Neural progenitor cell (in vitro differentiated cells): ENCODE measurements around the gene IL16. TPM values are rescaled to one million over a fixed set of nuclear protein-coding genes. Genes with fewer than 3 reads are reported as not detected.

ENCODE experiments used
- DNase-seq: peaks from one replicate; pipeline ENCODE4 v3.0.0-alpha.2; 2016; ENCODE audit warnings: low spot score
- H2AFZ ChIP-seq: fragments of 200-600 bp; sonication (generic); replicated peaks from 2 replicates; pipeline ENCODE4 v1.6.1; 2016; ENCODE audit warnings: antibody characterized with exemption
- H3F3A ChIP-seq: fragments of 200-600 bp; sonication (generic); 2 replicates; pipeline ENCODE4 v1.6.1; 2016; ENCODE audit warnings: antibody characterized with exemption, low read depth
- H3K27ac ChIP-seq: fragments of 200-600 bp; sonication (generic); 2 replicates; pipeline ENCODE4 v1.5.1; 2016; ENCODE audit warnings: mild to moderate bottlenecking
- H3K27me3 ChIP-seq: fragments of 200-600 bp; sonication (generic); 2 replicates; pipeline ENCODE4 v1.6.1; 2016; ENCODE audit warnings: mild to moderate bottlenecking, moderate library complexity
- H3K36me3 ChIP-seq: fragments of 200-600 bp; sonication (generic); 2 replicates; pipeline ENCODE4 v1.5.1; 2016
- H3K4me1 ChIP-seq: fragments of 200-600 bp; sonication (generic); 2 replicates; pipeline ENCODE4 v1.6.1; 2016; ENCODE audit warnings: mixed run types
- H3K4me2 ChIP-seq: fragments of 200-600 bp; sonication (generic); 2 replicates; pipeline ENCODE4 v1.6.1; 2016
- H3K4me3 ChIP-seq: fragments of 200-600 bp; sonication (generic); 2 replicates; pipeline ENCODE4 v1.5.1; 2016
- H3K79me2 ChIP-seq: fragments of 200-600 bp; sonication (generic); 2 replicates; pipeline ENCODE4 v1.6.1; 2016; ENCODE audit warnings: low read depth
- H3K9ac ChIP-seq: fragments of 200-600 bp; sonication (generic); 2 replicates; pipeline ENCODE4 v1.6.1; 2016
- H3K9me3 ChIP-seq: fragments of 200-600 bp; sonication (generic); 2 replicates; pipeline ENCODE4 v1.5.1; 2016; ENCODE audit warnings: low read depth
- H4K20me1 ChIP-seq: fragments of 200-600 bp; sonication (generic); 2 replicates; pipeline ENCODE4 v1.6.1; 2016; ENCODE audit warnings: low read depth
- H3K27ac Mint-ChIP-seq: 3 replicates; pipeline ENCODE4 v1.8.0; 2021; ENCODE audit warnings: mixed read lengths
- H3K27me3 Mint-ChIP-seq: 2 replicates; pipeline ENCODE4 v1.8.0; 2022; ENCODE audit warnings: low read depth, mild to moderate bottlenecking, inconsistent platforms, moderate library complexity, mixed read lengths; ENCODE audit not compliant: insufficient read depth
- H3K36me3 Mint-ChIP-seq: 3 replicates; pipeline ENCODE4 v1.8.0; 2021; ENCODE audit warnings: mixed read lengths
- H3K4me1 Mint-ChIP-seq: 3 replicates; pipeline ENCODE4 v1.8.0; 2021; ENCODE audit warnings: mixed read lengths
- H3K4me3 Mint-ChIP-seq: 3 replicates; pipeline ENCODE4 v1.8.0; 2021; ENCODE audit warnings: mild to moderate bottlenecking, moderate library complexity, mixed read lengths
- H3K9me3 Mint-ChIP-seq: 3 replicates; pipeline ENCODE4 v1.8.0; 2020; ENCODE audit warnings: mixed read lengths
- EZH2 ChIP-seq: fragments of 200-600 bp; sonication (generic); IDR thresholded peaks from 2 replicates; pipeline ENCODE4 v1.6.1; 2017; ENCODE audit warnings: antibody characterized with exemption, mild to moderate bottlenecking, moderate library complexity
- EZH2phosphoT487 ChIP-seq: fragments of 200-600 bp; sonication (generic); IDR thresholded peaks from 2 replicates; pipeline ENCODE4 v1.6.1; 2017; ENCODE audit warnings: antibody characterized with exemption
- total RNA-seq: library from RNA; depleted of rRNA; stranded (reverse); fragments of >200 nt; gene quantifications from 2 replicates; pipeline ENCODE4 v1.2.3, GENCODE V29; 2015; ENCODE audit warnings: low replicate concordance
- TF ChIP-seq, protein P1 (sequence below): fragments of 200-600 bp; sonication (generic); IDR thresholded peaks from 2 replicates; pipeline ENCODE4 v1.5.1; 2017; ENCODE audit warnings: antibody characterized with exemption, mild to moderate bottlenecking

The IL16 gene
- total RNA-seq, 1 donor from 2014 or later, result not detected

DNA sequence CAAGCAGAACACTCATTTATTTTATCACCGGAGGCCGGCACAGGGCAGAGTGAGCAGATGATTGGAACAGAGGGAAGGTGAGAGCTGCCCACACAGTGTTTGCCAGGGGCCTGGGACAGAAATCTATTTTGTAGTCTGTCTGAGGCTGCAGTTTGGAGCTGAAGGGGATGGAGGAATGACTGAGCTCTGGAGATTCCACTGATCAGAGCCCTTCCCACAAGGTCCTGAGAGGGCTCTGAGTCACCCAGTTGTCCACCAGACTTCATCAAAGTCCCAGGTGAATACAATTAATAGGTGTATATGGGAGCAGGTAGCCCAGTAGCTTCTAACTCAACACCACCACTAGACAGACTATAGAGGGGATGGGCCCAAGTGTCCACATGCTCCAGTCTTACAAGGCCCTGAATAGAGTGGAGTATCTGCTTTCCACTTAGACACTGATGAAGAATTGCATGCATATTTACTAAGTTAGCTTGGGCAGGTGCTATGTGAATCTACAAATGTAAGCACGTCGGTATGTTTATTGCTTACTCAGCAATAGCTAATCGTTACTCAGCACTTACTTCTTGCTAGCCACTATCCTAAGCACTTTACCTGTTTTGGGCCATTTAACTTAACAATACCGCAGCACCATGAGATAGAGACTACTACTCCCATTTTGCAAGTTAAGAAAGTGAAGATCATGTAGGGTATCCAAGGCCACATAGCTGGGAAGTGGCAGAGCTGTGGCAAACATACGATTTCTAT is 130.0 kb downstream of the IL16 start:
- H3F3A ChIP-seq, result no peaks in the 10 kb centered on the region
- Mint-ChIP-seq H3K9me3 (no peaks in the 10 kb centered on the region), H3K4me3 (no peak overlapping the region), H3K36me3 (no peaks in the 10 kb centered on the region), H3K4me1 (peaks cover 15% of the 10 kb centered on the region), H3K27ac (no peak overlapping the region), H3K27me3 (peaks cover 5% of the 10 kb centered on the region)
- H3K4me3 ChIP-seq, result no peak overlapping the region
- no peaks in the 10 kb centered on the region for H3K36me3 ChIP-seq
- no peak for DNase-seq
- H3K27me3 ChIP-seq, result peaks cover 16% of the 10 kb centered on the region
- TF ChIP-seq, protein P1, sequence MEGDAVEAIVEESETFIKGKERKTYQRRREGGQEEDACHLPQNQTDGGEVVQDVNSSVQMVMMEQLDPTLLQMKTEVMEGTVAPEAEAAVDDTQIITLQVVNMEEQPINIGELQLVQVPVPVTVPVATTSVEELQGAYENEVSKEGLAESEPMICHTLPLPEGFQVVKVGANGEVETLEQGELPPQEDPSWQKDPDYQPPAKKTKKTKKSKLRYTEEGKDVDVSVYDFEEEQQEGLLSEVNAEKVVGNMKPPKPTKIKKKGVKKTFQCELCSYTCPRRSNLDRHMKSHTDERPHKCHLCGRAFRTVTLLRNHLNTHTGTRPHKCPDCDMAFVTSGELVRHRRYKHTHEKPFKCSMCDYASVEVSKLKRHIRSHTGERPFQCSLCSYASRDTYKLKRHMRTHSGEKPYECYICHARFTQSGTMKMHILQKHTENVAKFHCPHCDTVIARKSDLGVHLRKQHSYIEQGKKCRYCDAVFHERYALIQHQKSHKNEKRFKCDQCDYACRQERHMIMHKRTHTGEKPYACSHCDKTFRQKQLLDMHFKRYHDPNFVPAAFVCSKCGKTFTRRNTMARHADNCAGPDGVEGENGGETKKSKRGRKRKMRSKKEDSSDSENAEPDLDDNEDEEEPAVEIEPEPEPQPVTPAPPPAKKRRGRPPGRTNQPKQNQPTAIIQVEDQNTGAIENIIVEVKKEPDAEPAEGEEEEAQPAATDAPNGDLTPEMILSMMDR, result no peak
- TF ChIP-seq EZH2 (no peak), EZH2phosphoT487 (no peak)
- H3K27ac ChIP-seq, result no peak overlapping the region
- no peak overlapping the region for H3K4me2 ChIP-seq
- no peak overlapping the region for H2AFZ ChIP-seq
- H3K4me1 ChIP-seq, result no peaks in the 10 kb centered on the region
- H3K9me3 ChIP-seq, result no peaks in the 10 kb centered on the region
- H4K20me1 ChIP-seq, result no peaks in the 10 kb centered on the region
- no peaks in the 10 kb centered on the region for H3K79me2 ChIP-seq
- no peak overlapping the region for H3K9ac ChIP-seq

GRCh38 chr15:81327516-81327915 is 130.8 kb downstream of the IL16 start:
- no peak overlapping the region for H3K9ac ChIP-seq
- no peaks in the 10 kb centered on the region for H3K36me3 ChIP-seq
- no peaks in the 10 kb centered on the region for H4K20me1 ChIP-seq
- H3K27me3 ChIP-seq, result peaks cover 16% of the 10 kb centered on the region
- no peak overlapping the region for H2AFZ ChIP-seq
- TF ChIP-seq EZH2phosphoT487 (no peak), EZH2 (no peak)
- TF ChIP-seq, protein P1, result no peak
- H3K27me3 Mint-ChIP-seq, result peaks cover 5% of the 10 kb centered on the region
- H3K4me3 Mint-ChIP-seq, result no peak overlapping the region
- peaks cover 11% of the 10 kb centered on the region for H3K4me1 Mint-ChIP-seq
- no peaks in the 10 kb centered on the region for H3K9me3 Mint-ChIP-seq
- DNase-seq, result no peak
- no peak overlapping the region for H3K27ac Mint-ChIP-seq
- H3K27ac ChIP-seq, result no peak overlapping the region
- H3K36me3 Mint-ChIP-seq, result no peaks in the 10 kb centered on the region
- no peaks in the 10 kb centered on the region for H3K79me2 ChIP-seq
- H3K4me2 ChIP-seq, result no peak overlapping the region
- no peak overlapping the region for H3K4me3 ChIP-seq
- no peaks in the 10 kb centered on the region for H3K4me1 ChIP-seq
- H3F3A ChIP-seq, result no peaks in the 10 kb centered on the region
- H3K9me3 ChIP-seq, result no peaks in the 10 kb centered on the region

- H3K36me3 Mint-ChIP-seq, result no peaks in the 10 kb centered on the region
- TF ChIP-seq EZH2 (no peak), EZH2phosphoT487 (no peak)
- TF ChIP-seq, protein P1, result no peak
- H3K27me3 Mint-ChIP-seq, result peaks cover 3% of the 10 kb centered on the region
- Histone ChIP-seq H3K9me3 (no peaks in the 10 kb centered on the region), H3K27me3 (peaks cover 12% of the 10 kb centered on the region), H3K4me2 (no peak overlapping the region), H3K36me3 (no peaks in the 10 kb centered on the region), H4K20me1 (no peaks in the 10 kb centered on the region), H2AFZ (no peak overlapping the region), H3K4me1 (no peaks in the 10 kb centered on the region), H3F3A (no peaks in the 10 kb centered on the region), H3K9ac (no peak overlapping the region), H3K4me3 (no peak overlapping the region), H3K27ac (no peak overlapping the region), H3K79me2 (no peaks in the 10 kb centered on the region)
- H3K4me3 Mint-ChIP-seq, result no peak overlapping the region
- DNase-seq, result no peak
- H3K9me3 Mint-ChIP-seq, result no peaks in the 10 kb centered on the region
- peaks cover 3% of the 10 kb centered on the region for H3K4me1 Mint-ChIP-seq
- H3K27ac Mint-ChIP-seq, result no peak overlapping the region
Measured at GRCh38 chr15:81329446-81329845, 132.8 kb downstream of the IL16 start.
